HepG2 (cell line): ENCODE measurements around the gene FLAD1. TPM values are rescaled to one million over a fixed set of nuclear protein-coding genes. Genes with fewer than 3 reads are reported as not detected.

ENCODE experiments used
- ADNP ChIP-seq: sonication (generic); formaldehyde crosslinking; IDR thresholded peaks from 2 replicates; pipeline ENCODE4 v1.4.0; 2020; ENCODE audit warnings: missing genetic modification reagents
- CREB3 ChIP-seq: sonication (generic); formaldehyde crosslinking; IDR thresholded peaks from 2 replicates; pipeline ENCODE4 v1.5.0; 2020; ENCODE audit warnings: missing genetic modification reagents
- GPN1 ChIP-seq: sonication (generic); formaldehyde crosslinking; IDR thresholded peaks from 2 replicates; pipeline ENCODE4 v1.5.1; 2020; ENCODE audit warnings: missing genetic modification reagents, borderline replicate concordance
- HOXD1 ChIP-seq: sonication (generic); formaldehyde crosslinking; IDR thresholded peaks from 2 replicates; pipeline ENCODE4 v1.5.0; 2020; ENCODE audit warnings: missing genetic modification reagents
- IKZF5 ChIP-seq: IDR thresholded peaks from 2 replicates; pipeline ENCODE4 v1.6.1; 2018; ENCODE audit warnings: missing genetic modification reagents, mild to moderate bottlenecking, missing compliant biosample characterization
- MIER3 ChIP-seq: IDR thresholded peaks from 2 replicates; pipeline ENCODE4 v1.6.1; 2016; ENCODE audit warnings: missing compliant biosample characterization, borderline replicate concordance
- NFE2 ChIP-seq: sonication (generic); formaldehyde crosslinking; IDR thresholded peaks from 2 replicates; pipeline ENCODE4 v1.4.0; 2020; ENCODE audit warnings: missing genetic modification reagents
- ZNF232 ChIP-seq: sonication (generic); formaldehyde crosslinking; IDR thresholded peaks from 2 replicates; pipeline ENCODE4 v1.4.0; 2020; ENCODE audit warnings: missing genetic modification reagents, borderline replicate concordance
- ZNF253 ChIP-seq: sonication (generic); formaldehyde crosslinking; IDR thresholded peaks from 2 replicates; pipeline ENCODE4 v1.8.0; 2022; ENCODE audit warnings: mild to moderate bottlenecking, missing genetic modification reagents, borderline replicate concordance
- ZNF260 ChIP-seq: sonication (generic); formaldehyde crosslinking; IDR thresholded peaks from 2 replicates; pipeline ENCODE4 v1.4.0; 2020; ENCODE audit warnings: missing genetic modification reagents, low read depth, mild to moderate bottlenecking, borderline replicate concordance
- ZNF335 ChIP-seq: sonication (generic); formaldehyde crosslinking; IDR thresholded peaks from 2 replicates; pipeline ENCODE4 v1.4.0; 2020; ENCODE audit warnings: missing genetic modification reagents
- ZNF44 ChIP-seq: sonication (generic); formaldehyde crosslinking; IDR thresholded peaks from 2 replicates; pipeline ENCODE4 v1.5.1; 2020; ENCODE audit warnings: mild to moderate bottlenecking, missing genetic modification reagents
- ZNF451 ChIP-seq: sonication (generic); formaldehyde crosslinking; IDR thresholded peaks from 2 replicates; pipeline ENCODE4 v1.5.0; 2020; ENCODE audit warnings: mild to moderate bottlenecking, missing genetic modification reagents
- ZNF589 ChIP-seq: sonication (generic); formaldehyde crosslinking; conservative IDR thresholded peaks from 2 replicates; pipeline ENCODE4 v1.8.0; 2022; ENCODE audit warnings: mild to moderate bottlenecking, moderate library complexity, missing genetic modification reagents
- ZNF674 ChIP-seq: sonication (generic); formaldehyde crosslinking; IDR thresholded peaks from 2 replicates; pipeline ENCODE4 v1.5.0; 2020; ENCODE audit warnings: low read depth, mild to moderate bottlenecking, missing genetic modification reagents
- ZNF746 ChIP-seq: sonication (generic); formaldehyde crosslinking; IDR thresholded peaks from 2 replicates; pipeline ENCODE4 v1.8.0; 2022; ENCODE audit warnings: mild to moderate bottlenecking, missing genetic modification reagents
- ZNF768 ChIP-seq: sonication (generic); formaldehyde crosslinking; IDR thresholded peaks from 2 replicates; pipeline ENCODE4 v1.4.0; 2020; ENCODE audit warnings: missing genetic modification reagents
- polyA plus RNA-seq, 8 experiments: library from polyadenylated mRNA; depleted of rRNA in 3 of 8; stranded (reverse) in 7 of 8; unstranded in 1 of 8; fragments of >200 nt; fragmentation: Illumina TruSeq in 4 of 8; extraction: Trizol in 4 of 8; gene quantifications; 2 replicates each; pipeline versions ENCODE4 v1.2.1 to v1.2.3, GENCODE V29; 2011 to 2016; ENCODE audit warnings: low read depth in 4 of 8, missing spikeins in 1 of 8, mixed read lengths in 1 of 8; ENCODE audit not compliant: insufficient read depth in 1 of 8
- total RNA-seq, 5 experiments: library from RNA; depleted of rRNA; stranded (reverse); fragments of >200 nt; fragmentation: Illumina TruSeq; extraction: Trizol; gene quantifications; 2 replicates each; pipeline ENCODE4 v1.2.3, GENCODE V29; 2016; ENCODE audit warnings: low read depth in 1 of 5
- TF ChIP-seq, protein P1 (sequence below): sonication (generic); formaldehyde crosslinking; IDR thresholded peaks from 2 replicates; pipeline ENCODE4 v1.9.0; 2021; ENCODE audit warnings: missing genetic modification reagents, mild to moderate bottlenecking, borderline replicate concordance

Gene FLAD1
- total and polyA plus RNA-seq, 2 of the 13 experiments (the other 11 are each of a cell fraction or from before 2014, with no cell fraction given): 25.9 to 32.8 TPM

DNA sequence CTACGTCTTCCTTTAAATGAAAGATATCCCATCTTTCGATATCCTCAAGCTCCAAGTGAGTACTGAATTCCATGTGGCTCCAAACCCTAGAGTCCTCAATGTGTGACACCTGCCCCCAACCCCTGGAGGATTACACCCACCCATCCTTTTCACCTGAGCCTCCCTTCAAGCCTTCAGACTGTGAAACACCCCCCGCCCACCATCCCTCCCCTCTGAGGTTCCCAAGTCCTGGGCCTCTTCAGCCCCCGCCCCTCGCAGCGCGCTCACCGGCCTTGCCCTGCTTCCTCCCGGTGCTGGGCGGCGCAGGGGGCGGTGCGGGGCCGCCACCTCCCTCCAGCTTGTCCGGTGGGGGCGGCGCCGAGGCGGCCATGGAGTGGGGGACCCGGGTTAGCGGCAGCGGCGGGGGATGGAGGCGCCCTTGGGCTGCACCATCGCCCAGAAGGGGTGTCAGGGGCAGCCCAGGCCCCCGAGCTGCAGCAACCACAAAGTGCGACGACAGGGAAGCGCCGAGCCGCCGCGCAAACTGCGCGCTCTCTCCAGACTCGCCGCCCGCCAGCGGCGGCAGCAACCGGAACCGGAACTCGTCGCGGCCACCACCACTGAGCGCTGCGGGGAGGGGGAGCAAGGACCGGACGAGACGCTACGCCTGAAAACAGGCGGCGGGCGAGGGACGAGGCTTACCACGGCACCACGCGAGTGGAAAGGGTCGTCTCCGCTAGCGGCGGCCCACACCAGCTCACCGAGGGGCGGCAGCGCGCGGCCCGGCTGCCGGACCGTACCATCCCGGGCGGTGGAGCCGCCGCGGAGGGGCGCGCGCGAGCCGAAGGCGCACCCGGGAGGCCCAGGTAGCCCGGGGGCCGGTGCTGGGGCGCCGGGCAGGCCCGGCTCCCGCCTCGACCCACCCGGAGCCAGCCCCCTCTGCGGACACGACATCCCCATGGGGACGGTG, 21.7 kb upstream of the FLAD1 start, which contains the start of gene PYGO2 (continued):
- peak; percentile 85; the same call in 1 of the 2 replicates for TF ChIP-seq ZNF232
- TF ChIP-seq GPN1: no peak
- TF ChIP-seq ZNF260 (CRISPR knock-in tag): no peak
- peak; percentile 62; the same call in 1 of the 2 replicates for TF ChIP-seq ZNF44 (CRISPR knock-in tag)
- 0 out of 2 replicates have a peak, but pooled peaks have one; percentile 34 for TF ChIP-seq MIER3 (CRISPR knock-in tag)
- 0 out of 2 replicates have a peak, but pooled peaks have one; percentile 35 for TF ChIP-seq CREB3 (CRISPR knock-in tag)
- peak; percentile 74; the same call in 1 of the 2 replicates for TF ChIP-seq ZNF746 (CRISPR knock-in tag)
- TF ChIP-seq ADNP (CRISPR knock-in tag): no peak
- TF ChIP-seq ZNF768 (CRISPR knock-in tag): 0 out of 2 replicates have a peak, but pooled peaks have one; percentile 60
- peak; percentile 57 for TF ChIP-seq IKZF5 (CRISPR knock-in tag)
- no peak for TF ChIP-seq ZNF253 (CRISPR knock-in tag)
- peak; percentile 88 for TF ChIP-seq HOXD1 (CRISPR knock-in tag)
- TF ChIP-seq ZNF451 (CRISPR knock-in tag): peak; percentile 27; the same call in 1 of the 2 replicates
- TF ChIP-seq ZNF674 (CRISPR knock-in tag): no peak; the same call in 1 of the 2 replicates
- no peak for TF ChIP-seq ZNF335 (CRISPR knock-in tag)
- TF ChIP-seq, protein P1, sequence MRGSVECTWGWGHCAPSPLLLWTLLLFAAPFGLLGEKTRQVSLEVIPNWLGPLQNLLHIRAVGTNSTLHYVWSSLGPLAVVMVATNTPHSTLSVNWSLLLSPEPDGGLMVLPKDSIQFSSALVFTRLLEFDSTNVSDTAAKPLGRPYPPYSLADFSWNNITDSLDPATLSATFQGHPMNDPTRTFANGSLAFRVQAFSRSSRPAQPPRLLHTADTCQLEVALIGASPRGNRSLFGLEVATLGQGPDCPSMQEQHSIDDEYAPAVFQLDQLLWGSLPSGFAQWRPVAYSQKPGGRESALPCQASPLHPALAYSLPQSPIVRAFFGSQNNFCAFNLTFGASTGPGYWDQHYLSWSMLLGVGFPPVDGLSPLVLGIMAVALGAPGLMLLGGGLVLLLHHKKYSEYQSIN: no peak
- TF ChIP-seq ZNF589 (CRISPR knock-in tag): 0 out of 2 replicates have a peak, but pooled peaks have one; percentile 28
- TF ChIP-seq NFE2 (CRISPR knock-in tag): no peak
